Dermis blood vessel endothelial cell (primary cell): ENCODE data around the gene P2RY13. TPM values are rescaled to one million over a fixed set of nuclear protein-coding genes. Genes with fewer than 3 reads are reported as not detected.

Experiments
- DNase-seq: peaks from one replicate; pipeline ENCODE4 v3.0.0; 2010
- total RNA-seq: library from RNA; depleted of rRNA; stranded (reverse); fragments of >200 nt; gene quantifications from 2 replicates; pipeline ENCODE4 v1.2.3, GENCODE V29; 2014

P2RY13 gene
- total RNA-seq, 1 donor from 2014 or later = not detected

- no peak for DNase-seq
These were observed 39.9 kb downstream of the P2RY13 start for GRCh38 chr3:151289445-151289844.

- no peak for DNase-seq
These were observed 43.4 kb downstream of the P2RY13 start for GRCh38 chr3:151285940-151286339.

GRCh38 chr3:151283907-151284461 is 45.4 kb downstream of the P2RY13 start:
- DNase-seq = no peak

GRCh38 chr3:151283387-151283786 is 46.0 kb downstream of the P2RY13 start:
- DNase-seq = no peak

- DNase-seq = peak; percentile 74
These were observed 46.4 kb downstream of the P2RY13 start for GRCh38 chr3:151282921-151283320.

GRCh38 chr3:151281671-151282324 is 47.6 kb downstream of the P2RY13 start:
- DNase-seq = no peak

- no peak for DNase-seq
These were observed 51.1 kb downstream of the P2RY13 start, which contains the start of gene P2RY14 for GRCh38 chr3:151278230-151278629. P2RY14 (minus strand) TSS chr3:151278542; CDS start chr3:151214316, 64,226 bp downstream.

- no peak for DNase-seq
These were observed 52.7 kb downstream of the P2RY13 start for GRCh38 chr3:151276687-151277042.

Other genes starting within 250 kb of the P2RY13 start
- gene MED12L, start 243.9 kb downstream of the P2RY13 start, total RNA-seq = under 0.01 and 0.05 TPM in 2 replicates
- gene GPR171, start 126.3 kb downstream of the P2RY13 start, total RNA-seq = not detected in 2 replicates
- not detected in 2 replicates for gene P2RY14, start 51.0 kb downstream of the P2RY13 start, total RNA-seq
- not detected in 2 replicates for gene GPR87, start 12.7 kb downstream of the P2RY13 start, total RNA-seq
- gene P2RY12, start 55.2 kb upstream of the P2RY13 start, total RNA-seq = not detected in 2 replicates
- under 0.01 and 0.05 TPM in 2 replicates for gene IGSF10, start 131.5 kb upstream of the P2RY13 start, total RNA-seq